Smooth muscle cell (in vitro differentiated cells): ENCODE data around the gene CCT6B. TPM values are rescaled to one million over a fixed set of nuclear protein-coding genes. Genes with fewer than 3 reads are reported as not detected.
A peak's percentile ranks its signal among the peaks of the same experiment; 100 is the strongest.

Experiments used
- DNase-seq: peaks from one replicate; lab custom pipeline; 2025; ENCODE audit not compliant: unreplicated experiment; lab: John Stamatoyannopoulos, UW
- H2AFZ ChIP-seq: fragments of 200-600 bp; sonication (generic); 2 replicates; pipeline ENCODE4 v1.6.0; 2016; ENCODE audit warnings: antibody characterized with exemption, low read depth, mild to moderate bottlenecking
- H3F3A ChIP-seq: fragments of 200-600 bp; sonication (generic); 2 replicates; pipeline ENCODE4 v1.6.0; 2017; ENCODE audit warnings: antibody characterized with exemption, low read depth
- H3K27ac ChIP-seq: fragments of 200-600 bp; sonication (generic); 2 replicates; pipeline ENCODE4 v1.5.1; 2016; ENCODE audit warnings: low read depth, mild to moderate bottlenecking
- H3K27me3 ChIP-seq: fragments of 200-600 bp; sonication (generic); 2 replicates; pipeline ENCODE4 v1.6.1; 2016; ENCODE audit warnings: low read depth, mild to moderate bottlenecking
- H3K36me3 ChIP-seq: fragments of 200-600 bp; sonication (generic); 2 replicates; pipeline ENCODE4 v1.5.1; 2016; ENCODE audit warnings: low read depth
- H3K4me1 ChIP-seq: fragments of 200-600 bp; sonication (generic); 2 replicates; pipeline ENCODE4 v1.5.1; 2016; ENCODE audit warnings: low read depth
- H3K4me2 ChIP-seq: fragments of 200-600 bp; sonication (generic); 2 replicates; pipeline ENCODE4 v1.6.0; 2016; ENCODE audit warnings: mild to moderate bottlenecking
- H3K4me3 ChIP-seq: fragments of 200-600 bp; sonication (generic); 2 replicates; pipeline ENCODE4 v1.5.1; 2016; ENCODE audit warnings: mild to moderate bottlenecking
- H3K79me2 ChIP-seq: fragments of 200-600 bp; sonication (generic); 2 replicates; pipeline ENCODE4 v1.6.0; 2016; ENCODE audit warnings: low read depth, mild to moderate bottlenecking
- H3K9ac ChIP-seq: fragments of 200-600 bp; sonication (generic); 2 replicates; pipeline ENCODE4 v1.6.0; 2016; ENCODE audit warnings: low read depth
- H3K9me3 ChIP-seq: fragments of 200-600 bp; sonication (generic); replicated peaks from 2 replicates; pipeline ENCODE4 v1.5.1; 2016; ENCODE audit warnings: low read depth
- H4K20me1 ChIP-seq: fragments of 200-600 bp; sonication (generic); 2 replicates; pipeline ENCODE4 v1.6.0; 2016; ENCODE audit warnings: low read depth
- WGBS: methylation state at CpG from one replicate; pipeline ENCODE4 v1.1.7; 2016; ENCODE audit warnings: low lambda C conversion rate; 5-methylcytosine and 5-hydroxymethylcytosine counted together
- polyA plus RNA-seq: library from polyadenylated mRNA; unstranded; fragments of >200 nt; fragmentation: Nextera tagmentation; extraction: Ambion mirVana; gene quantifications from 2 replicates; pipeline ENCODE4 v1.2.1, GENCODE V29; 2016
- total RNA-seq: library from RNA; depleted of rRNA; stranded (reverse); fragments of >200 nt; gene quantifications from 2 replicates; pipeline ENCODE4 v1.2.3, GENCODE V29; 2014
- TF ChIP-seq, protein P1 (sequence below): fragments of 200-600 bp; sonication (generic); IDR thresholded peaks from 2 replicates; pipeline ENCODE4 v1.5.1; 2017; ENCODE audit warnings: borderline replicate concordance, mild to moderate bottlenecking, antibody characterized with exemption; ENCODE audit not compliant: insufficient read depth, poor library complexity, severe bottlenecking

CCT6B gene, protein sequence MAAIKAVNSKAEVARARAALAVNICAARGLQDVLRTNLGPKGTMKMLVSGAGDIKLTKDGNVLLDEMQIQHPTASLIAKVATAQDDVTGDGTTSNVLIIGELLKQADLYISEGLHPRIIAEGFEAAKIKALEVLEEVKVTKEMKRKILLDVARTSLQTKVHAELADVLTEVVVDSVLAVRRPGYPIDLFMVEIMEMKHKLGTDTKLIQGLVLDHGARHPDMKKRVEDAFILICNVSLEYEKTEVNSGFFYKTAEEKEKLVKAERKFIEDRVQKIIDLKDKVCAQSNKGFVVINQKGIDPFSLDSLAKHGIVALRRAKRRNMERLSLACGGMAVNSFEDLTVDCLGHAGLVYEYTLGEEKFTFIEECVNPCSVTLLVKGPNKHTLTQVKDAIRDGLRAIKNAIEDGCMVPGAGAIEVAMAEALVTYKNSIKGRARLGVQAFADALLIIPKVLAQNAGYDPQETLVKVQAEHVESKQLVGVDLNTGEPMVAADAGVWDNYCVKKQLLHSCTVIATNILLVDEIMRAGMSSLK
- total RNA-seq: 1.5 and 1.9 TPM in 2 replicates
- 1.6 and 1.8 TPM in 2 replicates for polyA plus RNA-seq

DNA sequence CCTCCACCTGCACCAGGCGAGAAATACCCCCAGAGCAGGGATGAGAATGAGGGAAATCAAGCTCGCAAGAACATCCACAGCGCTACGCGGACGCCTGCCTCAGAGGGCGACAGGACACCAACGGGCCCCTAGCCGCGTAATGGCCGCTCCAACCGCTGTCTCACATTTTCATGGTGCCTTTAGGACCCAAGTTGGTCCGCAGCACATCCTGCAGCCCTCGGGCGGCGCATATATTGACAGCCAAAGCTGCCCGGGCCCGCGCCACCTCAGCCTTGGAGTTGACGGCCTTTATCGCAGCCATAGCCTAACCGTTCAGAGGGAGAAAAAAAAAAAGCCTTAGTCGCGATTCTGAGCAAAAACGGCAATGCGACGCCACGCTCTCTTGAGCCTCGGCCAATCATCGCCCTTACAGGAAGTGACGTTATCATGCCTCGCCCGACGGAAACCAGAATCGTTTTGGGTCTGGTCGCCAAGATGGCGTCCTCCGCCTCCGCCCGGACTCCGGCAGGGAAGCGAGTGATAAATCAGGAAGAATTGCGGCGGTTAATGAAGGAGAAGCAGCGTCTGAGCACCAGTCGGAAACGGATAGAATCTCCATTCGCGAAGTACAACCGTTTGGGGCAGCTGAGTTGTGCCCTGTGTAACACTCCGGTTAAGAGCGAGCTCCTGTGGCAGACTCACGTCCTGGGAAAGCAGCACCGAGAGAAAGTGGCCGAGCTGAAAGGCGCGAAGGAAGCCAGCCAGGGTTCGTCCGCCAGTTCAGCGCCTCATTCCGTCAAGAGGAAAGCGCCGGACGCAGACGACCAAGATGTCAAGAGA, at the start of gene CCT6B, which contains the start of gene ZNF830:
CCT6B (minus strand) TSS at position 368 of the 819 bp plus-strand sequence; CDS start at position 301, 67 bp downstream.
ZNF830 (plus strand) TSS at position 448 of the 819 bp plus-strand sequence; CDS start at position 475, 27 bp downstream.
- WGBS: 1% methylated on average over 65 of the region's 65 CpGs
- H3K4me2 ChIP-seq: peak within 1 kb of the TSS; percentile 95
- no peaks in the 10 kb centered on the region for H3K27me3 ChIP-seq
- peak within 1 kb of the TSS; percentile 94 for H3K27ac ChIP-seq
- peaks cover 22% of the 10 kb centered on the region for H3K79me2 ChIP-seq
- no peaks in the 10 kb centered on the region for H3F3A ChIP-seq
- peak; percentile 70 for DNase-seq
- peak within 1 kb of the TSS; percentile 96 for H2AFZ ChIP-seq
- no peaks in the 10 kb centered on the region for H4K20me1 ChIP-seq
- H3K9ac ChIP-seq: peak within 1 kb of the TSS; percentile 97
- TF ChIP-seq, protein P1, sequence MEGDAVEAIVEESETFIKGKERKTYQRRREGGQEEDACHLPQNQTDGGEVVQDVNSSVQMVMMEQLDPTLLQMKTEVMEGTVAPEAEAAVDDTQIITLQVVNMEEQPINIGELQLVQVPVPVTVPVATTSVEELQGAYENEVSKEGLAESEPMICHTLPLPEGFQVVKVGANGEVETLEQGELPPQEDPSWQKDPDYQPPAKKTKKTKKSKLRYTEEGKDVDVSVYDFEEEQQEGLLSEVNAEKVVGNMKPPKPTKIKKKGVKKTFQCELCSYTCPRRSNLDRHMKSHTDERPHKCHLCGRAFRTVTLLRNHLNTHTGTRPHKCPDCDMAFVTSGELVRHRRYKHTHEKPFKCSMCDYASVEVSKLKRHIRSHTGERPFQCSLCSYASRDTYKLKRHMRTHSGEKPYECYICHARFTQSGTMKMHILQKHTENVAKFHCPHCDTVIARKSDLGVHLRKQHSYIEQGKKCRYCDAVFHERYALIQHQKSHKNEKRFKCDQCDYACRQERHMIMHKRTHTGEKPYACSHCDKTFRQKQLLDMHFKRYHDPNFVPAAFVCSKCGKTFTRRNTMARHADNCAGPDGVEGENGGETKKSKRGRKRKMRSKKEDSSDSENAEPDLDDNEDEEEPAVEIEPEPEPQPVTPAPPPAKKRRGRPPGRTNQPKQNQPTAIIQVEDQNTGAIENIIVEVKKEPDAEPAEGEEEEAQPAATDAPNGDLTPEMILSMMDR: no peak
- peaks cover 11% of the 10 kb centered on the region for H3K4me1 ChIP-seq
- H3K36me3 ChIP-seq: no peaks in the 10 kb centered on the region
- H3K4me3 ChIP-seq: peak within 1 kb of the TSS; percentile 86
- H3K9me3 ChIP-seq: no peaks in the 10 kb centered on the region

DNA sequence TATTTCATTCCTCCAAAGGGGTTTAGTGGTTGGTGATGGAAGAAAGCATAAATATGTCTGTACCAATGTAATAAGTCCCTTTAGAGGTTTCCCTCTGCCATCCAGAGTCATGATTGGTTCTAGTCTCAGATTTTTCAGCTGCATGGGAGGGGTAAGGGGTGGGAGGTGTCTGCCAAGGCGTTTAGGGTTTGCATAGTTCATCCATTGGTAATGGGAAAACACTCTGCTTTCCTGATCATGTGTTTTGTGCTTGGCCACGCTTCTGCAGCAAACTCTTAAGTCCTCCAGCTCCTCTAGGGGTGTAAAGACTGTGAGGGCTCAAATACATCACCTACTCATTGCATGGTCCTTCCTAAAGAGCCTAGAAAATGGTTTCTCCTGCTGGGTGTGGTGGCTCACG, 48.8 kb upstream of the CCT6B start:
- Histone ChIP-seq H3F3A (no peaks in the 10 kb centered on the region), H3K36me3 (no peaks in the 10 kb centered on the region), H3K4me1 (no peaks in the 10 kb centered on the region), H3K4me3 (no peak overlapping the region), H3K79me2 (no peaks in the 10 kb centered on the region), H3K9me3 (no peaks in the 10 kb centered on the region), H4K20me1 (no peaks in the 10 kb centered on the region), H3K9ac (no peak overlapping the region), H3K4me2 (no peak overlapping the region), H2AFZ (no peak overlapping the region), H3K27me3 (no peaks in the 10 kb centered on the region), H3K27ac (no peak overlapping the region)
- WGBS: 87% methylated on average over 3 of the region's 3 CpGs
- no peak for DNase-seq
- TF ChIP-seq, protein P1: no peak

DNA sequence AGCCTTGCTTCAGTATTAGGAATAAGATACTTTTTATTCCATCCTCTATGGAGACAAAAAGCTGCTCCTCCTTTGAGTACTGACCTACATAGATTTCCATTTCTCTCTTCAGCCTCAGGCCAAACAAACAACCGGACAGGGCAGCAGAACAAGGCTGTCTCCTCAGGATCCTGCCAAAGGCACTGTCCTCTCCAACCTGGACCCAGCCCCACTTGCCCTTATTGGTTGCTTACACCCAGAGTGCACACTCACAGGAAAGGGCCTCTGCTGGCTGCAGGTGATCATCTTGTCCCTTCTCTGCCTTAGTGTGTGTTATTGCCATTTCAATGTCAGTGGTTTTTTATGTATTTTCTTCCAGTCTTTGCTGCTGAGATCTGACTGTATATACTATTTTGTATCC, 45.7 kb upstream of the CCT6B start:
- H3K79me2 ChIP-seq: no peaks in the 10 kb centered on the region
- H3K4me1 ChIP-seq: no peaks in the 10 kb centered on the region
- H3K36me3 ChIP-seq: no peaks in the 10 kb centered on the region
- no peak overlapping the region for H3K4me3 ChIP-seq
- no peak overlapping the region for H3K9ac ChIP-seq
- H3K9me3 ChIP-seq: no peaks in the 10 kb centered on the region
- no peak for DNase-seq
- no peak overlapping the region for H3K27ac ChIP-seq
- 88% methylated on average over 1 of the region's 1 CpG for WGBS
- TF ChIP-seq, protein P1: no peak
- H3K27me3 ChIP-seq: no peaks in the 10 kb centered on the region
- no peak overlapping the region for H2AFZ ChIP-seq
- H3K4me2 ChIP-seq: no peak overlapping the region
- no peaks in the 10 kb centered on the region for H4K20me1 ChIP-seq
- H3F3A ChIP-seq: no peaks in the 10 kb centered on the region
